ENCODE data around the gene IRF2BP1. TPM values are rescaled to one million over a fixed set of nuclear protein-coding genes. Genes with fewer than 3 reads are reported as not detected.

The IRF2BP1 gene
- total and polyA plus RNA-seq, 10 donors, result 10.0 to 29.4 (median 22.5) TPM

- Histone ChIP-seq H3K36me3 (peaks cover 7 to 100% (median 97%) of the 10 kb centered on the region in 6 donors), H3K4me1 (no peaks in the 10 kb centered on the region), H3K27ac (no peak overlapping the region), H3K9me3 (peaks cover 0 to 3% (median 0%) of the 10 kb centered on the region in 8 donors), H3K4me3 (no peak overlapping the region), H3K27me3 (replicated peaks in 1 of 7) (no peaks in the 10 kb centered on the region)
- 86 to 95% (median 94%) methylated on average over 5 to 7 of the region's 7 CpGs for WGBS, 5 donors
- no peak for DNase-seq
- TF ChIP-seq POLR2AphosphoS5 (IDR thresholded peaks at IDR 0.05) (peak in 1 of 3 donors; percentile 40), POLR2A (IDR thresholded peaks at IDR 0.05) (no peak)
- TF ChIP-seq, protein P1, sequence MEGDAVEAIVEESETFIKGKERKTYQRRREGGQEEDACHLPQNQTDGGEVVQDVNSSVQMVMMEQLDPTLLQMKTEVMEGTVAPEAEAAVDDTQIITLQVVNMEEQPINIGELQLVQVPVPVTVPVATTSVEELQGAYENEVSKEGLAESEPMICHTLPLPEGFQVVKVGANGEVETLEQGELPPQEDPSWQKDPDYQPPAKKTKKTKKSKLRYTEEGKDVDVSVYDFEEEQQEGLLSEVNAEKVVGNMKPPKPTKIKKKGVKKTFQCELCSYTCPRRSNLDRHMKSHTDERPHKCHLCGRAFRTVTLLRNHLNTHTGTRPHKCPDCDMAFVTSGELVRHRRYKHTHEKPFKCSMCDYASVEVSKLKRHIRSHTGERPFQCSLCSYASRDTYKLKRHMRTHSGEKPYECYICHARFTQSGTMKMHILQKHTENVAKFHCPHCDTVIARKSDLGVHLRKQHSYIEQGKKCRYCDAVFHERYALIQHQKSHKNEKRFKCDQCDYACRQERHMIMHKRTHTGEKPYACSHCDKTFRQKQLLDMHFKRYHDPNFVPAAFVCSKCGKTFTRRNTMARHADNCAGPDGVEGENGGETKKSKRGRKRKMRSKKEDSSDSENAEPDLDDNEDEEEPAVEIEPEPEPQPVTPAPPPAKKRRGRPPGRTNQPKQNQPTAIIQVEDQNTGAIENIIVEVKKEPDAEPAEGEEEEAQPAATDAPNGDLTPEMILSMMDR (IDR thresholded peaks at IDR 0.05 in 8 of 11, conservative IDR thresholded peaks at IDR 0.05 in 3 of 11), result no peak
- intact Hi-C loops (cut with DNase I; ENCODE audit: low total_unique reads), result no loop called here
Observed at GRCh38 chr19:45834970-45835369, 51.0 kb downstream of the IRF2BP1 start.

Other genes with a start within 250 kb of the IRF2BP1 start
- gene EML2, start 246.7 kb downstream of the IRF2BP1 start, total RNA-seq, result 10 to 100 TPM; 30.8 to 60.6 (median 50.6) TPM
- 10 to 100 TPM; 27.1 to 39.9 (median 34.8) TPM for gene EML2, start 246.7 kb downstream of the IRF2BP1 start, polyA plus RNA-seq
- 1 to 10 TPM; 1.7 to 7.5 (median 3.7) TPM for gene GIPR, start 217.9 kb downstream of the IRF2BP1 start, total RNA-seq
- gene GIPR, start 217.9 kb downstream of the IRF2BP1 start, polyA plus RNA-seq, result 1 to 10 TPM in 1 of 3 donors, under 1 TPM in 2; 0.49 to 1.7 (median 0.83) TPM
- gene SNRPD2, start 194.2 kb downstream of the IRF2BP1 start, total RNA-seq, result 100 to 1,000 TPM; 117 to 280 (median 200) TPM
- 100 to 1,000 TPM; 368 to 587 (median 432) TPM for gene SNRPD2, start 194.2 kb downstream of the IRF2BP1 start, polyA plus RNA-seq
- 10 to 100 TPM in 2 of 7 donors, 1 to 10 TPM in 5; 5.0 to 10.7 (median 8.8) TPM for gene QPCTL, start 193.5 kb downstream of the IRF2BP1 start, total RNA-seq
- gene QPCTL, start 193.5 kb downstream of the IRF2BP1 start, polyA plus RNA-seq, result 10 to 100 TPM in 2 of 3 donors, 1 to 10 TPM in 1; 9.5 to 10.7 (median 10.2) TPM
- gene FBXO46, start 155.2 kb downstream of the IRF2BP1 start, total RNA-seq, result 10 to 100 TPM; 12.8 to 28.1 (median 23.6) TPM
- gene FBXO46, start 155.2 kb downstream of the IRF2BP1 start, polyA plus RNA-seq, result 10 to 100 TPM in 2 of 3 donors, 1 to 10 TPM in 1; 8.8 to 14.4 (median 10.4) TPM
- not detected for gene MEIOSIN, start 152.7 kb downstream of the IRF2BP1 start, total RNA-seq
- gene MEIOSIN, start 152.7 kb downstream of the IRF2BP1 start, polyA plus RNA-seq, result under 1 TPM in 1 of 3 donors, not detected in 2; 0.02 TPM
- 10 to 100 TPM in 2 of 7 donors, 1 to 10 TPM in 5; 6.5 to 13.2 (median 8.5) TPM for gene SIX5, start 116.9 kb downstream of the IRF2BP1 start, total RNA-seq
- gene SIX5, start 116.9 kb downstream of the IRF2BP1 start, polyA plus RNA-seq, result 1 to 10 TPM; 4.4 to 8.9 (median 5.2) TPM
- gene DMPK, start 103.7 kb downstream of the IRF2BP1 start, total RNA-seq, result 10 to 100 TPM; 22.2 to 54.6 (median 32.7) TPM
- 100 to 1,000 TPM in 1 of 3 donors, 10 to 100 TPM in 2; 17.9 to 147 (median 38.1) TPM for gene DMPK, start 103.7 kb downstream of the IRF2BP1 start, polyA plus RNA-seq
- 10 to 100 TPM; 35.1 to 57.0 (median 48.4) TPM for gene DMWD, start 93.3 kb downstream of the IRF2BP1 start, total RNA-seq
- gene DMWD, start 93.3 kb downstream of the IRF2BP1 start, polyA plus RNA-seq, result 10 to 100 TPM in 1 of 3 donors, 1 to 10 TPM in 2; 6.4 to 36.1 (median 6.7) TPM
- gene RSPH6A, start 70.8 kb downstream of the IRF2BP1 start, total RNA-seq, result under 1 TPM in 3 of 7 donors, not detected in 4; 0.19 to 0.41 (median 0.33) TPM
- under 1 TPM in 1 of 3 donors, not detected in 2; 0.13 TPM for gene RSPH6A, start 70.8 kb downstream of the IRF2BP1 start, polyA plus RNA-seq
- 100 to 1,000 TPM in 1 of 7 donors, 10 to 100 TPM in 6; 56.3 to 106 (median 75.1) TPM for gene SYMPK, start 23.0 kb downstream of the IRF2BP1 start, total RNA-seq
- 100 to 1,000 TPM in 2 of 3 donors, 10 to 100 TPM in 1; 60.3 to 148 (median 147) TPM for gene SYMPK, start 23.0 kb downstream of the IRF2BP1 start, polyA plus RNA-seq
- under 1 TPM in 1 of 7 donors, not detected in 6; 0.24 TPM for gene FOXA3, start 21.8 kb downstream of the IRF2BP1 start, total RNA-seq
- gene FOXA3, start 21.8 kb downstream of the IRF2BP1 start, polyA plus RNA-seq, result under 1 TPM in 2 of 3 donors, not detected in 1; 0.09 to 0.16 TPM
- 10 to 100 TPM in 4 of 7 donors, 1 to 10 TPM in 3; 5.8 to 13.2 (median 11.0) TPM for gene MYPOP, start 16.5 kb upstream of the IRF2BP1 start, total RNA-seq
- 1 to 10 TPM; 5.1 to 9.6 (median 9.3) TPM for gene MYPOP, start 16.5 kb upstream of the IRF2BP1 start, polyA plus RNA-seq
- not detected for gene NANOS2, start 28.6 kb upstream of the IRF2BP1 start, total RNA-seq
- not detected for gene NANOS2, start 28.6 kb upstream of the IRF2BP1 start, polyA plus RNA-seq
- 10 to 100 TPM in 1 of 7 donors, 1 to 10 TPM in 6; 1.8 to 12.5 (median 5.4) TPM for gene NOVA2, start 87.7 kb upstream of the IRF2BP1 start, total RNA-seq
- gene NOVA2, start 87.7 kb upstream of the IRF2BP1 start, polyA plus RNA-seq, result under 1 TPM; 0.42 to 0.77 (median 0.50) TPM
- 10 to 100 TPM in 4 of 7 donors, 1 to 10 TPM in 3; 5.0 to 22.7 (median 16.6) TPM for gene CCDC61, start 109.3 kb upstream of the IRF2BP1 start, total RNA-seq
- gene CCDC61, start 109.3 kb upstream of the IRF2BP1 start, polyA plus RNA-seq, result 10 to 100 TPM; 15.1 to 24.6 (median 16.7) TPM
- 10 to 100 TPM in 6 of 7 donors, 1 to 10 TPM in 1; 9.1 to 97.9 (median 32.3) TPM for gene PGLYRP1, start 136.9 kb upstream of the IRF2BP1 start, total RNA-seq
- 10 to 100 TPM in 1 of 3 donors, 1 to 10 TPM in 2; 2.5 to 12.7 (median 8.9) TPM for gene PGLYRP1, start 136.9 kb upstream of the IRF2BP1 start, polyA plus RNA-seq
- gene IGFL4, start 154.9 kb upstream of the IRF2BP1 start, total RNA-seq, result not detected
- under 1 TPM in 2 of 3 donors, not detected in 1; 0.03 TPM for gene IGFL4, start 154.9 kb upstream of the IRF2BP1 start, polyA plus RNA-seq
- gene IGFL3, start 238.5 kb upstream of the IRF2BP1 start, total RNA-seq, result not detected
- not detected for gene IGFL3, start 238.5 kb upstream of the IRF2BP1 start, polyA plus RNA-seq

Data from spleen (tissue), 11 donors.